ENCODE data around the gene NTM.

- no peak for TF ChIP-seq POLR2A (IDR thresholded peaks at IDR 0.05)
- no peak for TF ChIP-seq CTCF (IDR thresholded peaks at IDR 0.05)
These were observed 116.7 kb downstream of the NTM start for GRCh38 chr11:131486937-131487635.
